NB4 (cell line): ENCODE data around the gene RAD51B.

Experiments used
- CTCF ChIP-seq: IDR thresholded peaks from one replicate; pipeline ENCODE4 v1.5.1; 2012; ENCODE audit warnings: low read depth, low read length
- POLR2A ChIP-seq: IDR thresholded peaks from 2 replicates; pipeline ENCODE4 v1.6.1; 2011; ENCODE audit warnings: mild to moderate bottlenecking; ENCODE audit not compliant: insufficient read length; ENCODE audit errors: extremely low read depth

- TF ChIP-seq CTCF (no peak), POLR2A (no peak)
Measured at GRCh38 chr14:68316078-68316868, 496.7 kb downstream of the RAD51B start.
